ENCODE measurements around the gene NUMBL. TPM values are rescaled to one million over a fixed set of nuclear protein-coding genes. Genes with fewer than 3 reads are reported as not detected.
A peak's percentile ranks its signal among the peaks of the same experiment; 100 is the strongest.

The NUMBL gene
- total and polyA plus RNA-seq, 9 of the 15 experiments (the other 6 are each of a cell fraction or from before 2014, with no cell fraction given) = 0.39 to 38.6 (median 6.6) TPM

DNA sequence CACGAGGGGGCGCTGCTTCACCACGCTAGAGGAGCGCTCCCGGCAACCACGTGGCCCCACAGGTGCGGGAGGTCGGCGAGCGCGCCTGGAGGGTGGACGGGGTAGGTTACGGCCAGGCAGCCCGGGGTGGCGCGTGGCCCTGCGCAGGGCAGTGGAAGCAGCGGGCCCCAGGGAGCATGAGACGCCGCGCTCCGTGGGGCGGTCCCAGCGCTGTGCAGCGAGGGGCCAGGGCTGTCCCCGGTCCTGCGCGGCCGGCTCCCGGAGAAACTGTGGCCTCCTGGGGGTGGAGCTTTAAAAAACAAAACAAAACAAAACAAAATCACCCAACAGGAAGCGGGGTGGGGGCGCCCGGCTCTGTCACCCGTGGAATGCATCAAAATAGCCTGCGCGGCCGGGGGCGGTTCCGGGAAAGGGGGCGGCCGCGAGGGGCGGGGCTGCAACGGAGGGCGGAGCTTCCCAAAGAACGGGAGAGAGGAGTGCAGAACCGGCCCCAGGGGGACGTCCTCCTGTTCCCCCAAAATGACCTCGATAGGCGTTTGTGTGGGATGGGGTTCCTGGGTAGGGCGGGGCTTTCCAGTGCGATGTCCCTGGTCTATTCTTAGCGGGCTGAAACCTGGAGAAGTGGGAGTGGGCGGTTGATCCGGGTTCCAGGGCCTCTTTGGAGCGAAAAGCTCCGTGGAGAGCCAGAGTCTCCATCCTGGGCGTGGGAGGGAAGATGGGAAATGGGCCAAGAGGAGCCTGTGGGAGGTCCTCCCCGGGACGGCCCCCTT, 27.3 kb downstream of the NUMBL start (continued):
- TF ChIP-seq SMAD2 (IDR thresholded peaks at IDR 0.05; ENCODE audit: low read depth, low read length) = no peak
- peak; percentile 75; the same call in 1 of the 2 replicates for TF ChIP-seq JUN (IDR thresholded peaks at IDR 0.05; ENCODE audit: borderline replicate concordance, low read depth, low read length)
- TF ChIP-seq JUN (CRISPR knock-in tag; IDR thresholded peaks at IDR 0.05; ENCODE audit: borderline replicate concordance) = no peak; the same call in 1 of the 2 replicates
- TF ChIP-seq E2F3 (CRISPR knock-in tag; IDR thresholded peaks at IDR 0.05) = no peak
- no peak for TF ChIP-seq TRIM28 (IDR thresholded peaks at IDR 0.05)
- no peak for TF ChIP-seq KHSRP (IDR thresholded peaks at IDR 0.05)
- no peak for TF ChIP-seq SRSF9 (IDR thresholded peaks at IDR 0.05; ENCODE audit: borderline replicate concordance, low read depth, low read length)
- no peak for TF ChIP-seq YBX1 (IDR thresholded peaks at IDR 0.05)
- TF ChIP-seq, protein P1, sequence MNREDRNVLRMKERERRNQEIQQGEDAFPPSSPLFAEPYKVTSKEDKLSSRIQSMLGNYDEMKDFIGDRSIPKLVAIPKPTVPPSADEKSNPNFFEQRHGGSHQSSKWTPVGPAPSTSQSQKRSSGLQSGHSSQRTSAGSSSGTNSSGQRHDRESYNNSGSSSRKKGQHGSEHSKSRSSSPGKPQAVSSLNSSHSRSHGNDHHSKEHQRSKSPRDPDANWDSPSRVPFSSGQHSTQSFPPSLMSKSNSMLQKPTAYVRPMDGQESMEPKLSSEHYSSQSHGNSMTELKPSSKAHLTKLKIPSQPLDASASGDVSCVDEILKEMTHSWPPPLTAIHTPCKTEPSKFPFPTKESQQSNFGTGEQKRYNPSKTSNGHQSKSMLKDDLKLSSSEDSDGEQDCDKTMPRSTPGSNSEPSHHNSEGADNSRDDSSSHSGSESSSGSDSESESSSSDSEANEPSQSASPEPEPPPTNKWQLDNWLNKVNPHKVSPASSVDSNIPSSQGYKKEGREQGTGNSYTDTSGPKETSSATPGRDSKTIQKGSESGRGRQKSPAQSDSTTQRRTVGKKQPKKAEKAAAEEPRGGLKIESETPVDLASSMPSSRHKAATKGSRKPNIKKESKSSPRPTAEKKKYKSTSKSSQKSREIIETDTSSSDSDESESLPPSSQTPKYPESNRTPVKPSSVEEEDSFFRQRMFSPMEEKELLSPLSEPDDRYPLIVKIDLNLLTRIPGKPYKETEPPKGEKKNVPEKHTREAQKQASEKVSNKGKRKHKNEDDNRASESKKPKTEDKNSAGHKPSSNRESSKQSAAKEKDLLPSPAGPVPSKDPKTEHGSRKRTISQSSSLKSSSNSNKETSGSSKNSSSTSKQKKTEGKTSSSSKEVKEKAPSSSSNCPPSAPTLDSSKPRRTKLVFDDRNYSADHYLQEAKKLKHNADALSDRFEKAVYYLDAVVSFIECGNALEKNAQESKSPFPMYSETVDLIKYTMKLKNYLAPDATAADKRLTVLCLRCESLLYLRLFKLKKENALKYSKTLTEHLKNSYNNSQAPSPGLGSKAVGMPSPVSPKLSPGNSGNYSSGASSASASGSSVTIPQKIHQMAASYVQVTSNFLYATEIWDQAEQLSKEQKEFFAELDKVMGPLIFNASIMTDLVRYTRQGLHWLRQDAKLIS (CRISPR knock-in tag; IDR thresholded peaks at IDR 0.05) = no peak
- peak; percentile 49; the same call in 1 of the 2 replicates for TF ChIP-seq POLR2A (conservative IDR thresholded peaks at IDR 0.05)
- peak; percentile 85 for TF ChIP-seq RBFOX2 (IDR thresholded peaks at IDR 0.05; ENCODE audit: low read depth, low read length)
- TF ChIP-seq, protein P2, sequence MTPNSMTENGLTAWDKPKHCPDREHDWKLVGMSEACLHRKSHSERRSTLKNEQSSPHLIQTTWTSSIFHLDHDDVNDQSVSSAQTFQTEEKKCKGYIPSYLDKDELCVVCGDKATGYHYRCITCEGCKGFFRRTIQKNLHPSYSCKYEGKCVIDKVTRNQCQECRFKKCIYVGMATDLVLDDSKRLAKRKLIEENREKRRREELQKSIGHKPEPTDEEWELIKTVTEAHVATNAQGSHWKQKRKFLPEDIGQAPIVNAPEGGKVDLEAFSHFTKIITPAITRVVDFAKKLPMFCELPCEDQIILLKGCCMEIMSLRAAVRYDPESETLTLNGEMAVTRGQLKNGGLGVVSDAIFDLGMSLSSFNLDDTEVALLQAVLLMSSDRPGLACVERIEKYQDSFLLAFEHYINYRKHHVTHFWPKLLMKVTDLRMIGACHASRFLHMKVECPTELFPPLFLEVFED (CRISPR knock-in tag; conservative IDR thresholded peaks at IDR 0.05) = no peak
- 0 out of 2 replicates have a peak, but pooled peaks have one; percentile 52 for TF ChIP-seq XRCC5 (IDR thresholded peaks at IDR 0.05; ENCODE audit: low read depth, low read length)
- TF ChIP-seq, protein P3, sequence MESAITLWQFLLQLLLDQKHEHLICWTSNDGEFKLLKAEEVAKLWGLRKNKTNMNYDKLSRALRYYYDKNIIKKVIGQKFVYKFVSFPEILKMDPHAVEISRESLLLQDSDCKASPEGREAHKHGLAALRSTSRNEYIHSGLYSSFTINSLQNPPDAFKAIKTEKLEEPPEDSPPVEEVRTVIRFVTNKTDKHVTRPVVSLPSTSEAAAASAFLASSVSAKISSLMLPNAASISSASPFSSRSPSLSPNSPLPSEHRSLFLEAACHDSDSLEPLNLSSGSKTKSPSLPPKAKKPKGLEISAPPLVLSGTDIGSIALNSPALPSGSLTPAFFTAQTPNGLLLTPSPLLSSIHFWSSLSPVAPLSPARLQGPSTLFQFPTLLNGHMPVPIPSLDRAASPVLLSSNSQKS (CRISPR knock-in tag; IDR thresholded peaks at IDR 0.05) = no peak
- no peak; the same call in 1 of the 2 replicates for TF ChIP-seq C11orf30 (IDR thresholded peaks at IDR 0.05; ENCODE audit: low read depth)
- no peak for TF ChIP-seq FOXJ2 (tag; IDR thresholded peaks at IDR 0.05)
- no peak for TF ChIP-seq NR4A1 (CRISPR knock-in tag; IDR thresholded peaks at IDR 0.05)
- TF ChIP-seq NR4A1 (tag; IDR thresholded peaks at IDR 0.05) = no peak
- TF ChIP-seq ZNF324 (CRISPR knock-in tag; IDR thresholded peaks at IDR 0.05) = no peak

Data from K562 (cell line).